Measurements from ENCODE around the gene ASGR2. TPM values are rescaled to one million over a fixed set of nuclear protein-coding genes. Genes with fewer than 3 reads are reported as not detected.
A peak's percentile ranks its signal among the peaks of the same experiment; 100 is the strongest.

Gene ASGR2
- total RNA-seq, 1 donor from 2014 or later = not detected

- DNase-seq (ENCODE audit: low read depth, low spot score) = no peak
These were observed 50.4 kb downstream of the ASGR2 start for GRCh38 chr17:7064261-7064660.

DNA sequence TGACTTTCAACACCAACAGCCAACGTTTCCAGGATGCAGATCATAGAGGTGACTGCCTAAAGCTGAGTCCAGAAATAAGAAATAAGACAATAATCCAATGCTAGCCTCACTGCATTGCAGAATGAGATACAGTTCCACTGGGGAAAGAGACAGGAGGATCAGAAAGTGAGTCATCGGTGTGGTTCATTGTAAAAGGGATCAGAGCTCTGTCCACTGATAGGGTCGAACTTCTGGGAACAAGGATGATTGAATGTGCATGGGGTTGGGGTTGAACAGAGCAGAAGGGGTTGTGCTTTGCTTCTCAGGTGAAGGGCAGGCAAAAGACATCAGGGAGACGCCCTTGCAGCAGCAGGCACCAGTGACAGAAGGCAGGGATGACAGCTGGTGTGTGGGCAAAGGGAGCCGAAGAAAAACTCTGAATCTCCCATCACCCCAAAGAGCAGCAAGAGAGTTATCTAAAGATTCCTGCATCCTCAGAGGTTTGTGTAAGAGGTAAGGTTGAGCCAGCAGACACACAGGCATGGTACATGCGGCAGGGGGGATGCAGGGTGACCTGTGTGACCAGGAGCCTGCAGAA is 51.0 kb downstream of the ASGR2 start:
- DNase-seq (ENCODE audit: low read depth, low spot score) = no peak

DNA sequence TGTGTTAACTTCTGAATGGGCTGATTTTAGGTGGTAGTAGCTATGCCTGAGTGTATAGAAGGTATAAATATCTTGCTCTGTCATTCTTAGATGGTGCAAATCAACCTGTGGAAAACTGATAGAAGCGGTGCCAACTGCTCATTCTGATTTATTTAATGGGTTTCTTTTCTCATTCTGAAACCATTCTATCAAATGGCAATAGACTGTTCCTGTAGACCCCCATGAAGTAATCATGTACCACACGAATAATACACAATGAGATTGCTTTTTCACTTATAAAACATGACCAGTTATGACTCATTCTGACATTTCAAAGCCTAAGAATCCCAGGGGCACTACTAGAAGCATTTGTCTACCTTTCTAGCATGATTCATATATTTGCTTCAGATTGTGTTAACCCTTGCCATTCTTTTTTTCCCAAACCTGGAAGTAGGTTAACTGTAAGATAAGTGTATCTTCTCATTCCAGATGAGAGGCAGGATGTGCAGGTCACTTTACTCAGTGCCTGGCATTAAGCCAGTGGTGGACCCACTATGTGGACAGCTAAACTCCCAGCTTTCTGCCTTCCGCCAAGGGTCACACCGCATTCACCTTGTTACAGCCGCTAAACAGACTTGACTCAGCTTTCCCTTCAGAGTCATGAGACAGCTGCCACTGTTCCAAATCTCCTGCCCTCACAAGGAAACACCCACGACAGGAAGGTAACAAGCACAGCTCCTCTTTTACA is 54.3 kb downstream of the ASGR2 start:
- DNase-seq (ENCODE audit: low read depth, low spot score) = peak; percentile 100

DNA sequence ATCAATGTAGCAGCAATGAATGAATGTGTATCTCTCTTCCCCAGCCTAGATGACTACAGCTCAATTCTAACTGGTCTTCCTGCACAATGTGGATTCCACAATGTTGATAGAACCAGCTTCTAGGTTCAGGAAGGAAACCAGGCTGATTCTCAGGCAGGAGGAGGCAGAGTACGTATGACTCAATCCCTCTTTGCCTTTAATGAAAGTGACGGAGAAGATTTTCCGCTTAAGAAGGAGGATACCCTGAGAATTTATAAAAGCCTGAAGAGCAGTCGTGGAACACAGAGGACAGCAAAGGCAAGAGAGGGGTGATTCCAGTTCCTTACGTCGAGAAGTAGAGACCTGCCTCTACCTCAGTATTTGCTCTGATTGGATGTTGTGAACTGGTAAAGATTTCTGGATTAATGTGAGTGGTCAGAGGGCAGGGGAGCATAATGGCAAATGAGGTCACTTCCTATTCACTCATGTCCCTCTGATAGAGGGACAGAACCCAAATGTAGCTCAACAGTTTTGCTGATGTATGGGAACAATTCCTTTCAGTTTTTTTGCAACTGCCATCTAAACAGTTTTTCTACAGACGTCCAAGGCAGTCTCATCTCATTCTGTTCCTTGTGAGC is 55.7 kb downstream of the ASGR2 start:
- DNase-seq (ENCODE audit: low read depth, low spot score) = peak; percentile 91

DNA sequence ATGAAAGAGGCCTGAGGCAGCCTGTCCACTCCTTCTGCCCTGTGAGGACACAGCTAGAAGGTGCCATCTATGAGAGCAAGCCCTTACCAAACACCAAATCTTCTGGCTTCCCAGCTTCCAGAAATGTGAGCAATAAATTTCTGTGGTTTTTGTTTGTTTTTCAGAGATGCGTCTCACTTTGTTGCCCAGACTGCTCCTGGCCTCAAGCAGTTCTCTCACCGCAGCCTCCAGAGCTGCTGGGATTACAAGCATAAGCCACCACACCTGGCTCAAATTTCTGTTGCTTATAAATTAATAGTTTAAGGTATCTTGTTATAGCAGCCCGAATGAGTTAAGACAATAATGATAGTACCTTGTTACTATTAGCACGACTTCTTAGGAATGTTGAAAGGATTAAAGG is 58.2 kb downstream of the ASGR2 start:
- DNase-seq (ENCODE audit: low read depth, low spot score) = no peak

Other genes starting within 250 kb of the ASGR2 start
- gene ALOX12, start 118.8 kb downstream of the ASGR2 start, total RNA-seq = not detected in 2 replicates
- 54.3 and 60.5 TPM in 2 replicates for gene RNASEK, start 102.2 kb downstream of the ASGR2 start, total RNA-seq
- 101 and 117 TPM in 2 replicates for gene BCL6B, start 91.8 kb downstream of the ASGR2 start, total RNA-seq
- gene SLC16A13, start 78.8 kb downstream of the ASGR2 start, total RNA-seq = 0.92 and 1.4 TPM in 2 replicates
- gene SLC16A11, start 70.7 kb downstream of the ASGR2 start, total RNA-seq = 0.26 and 0.78 TPM in 2 replicates
- gene CLEC10A, start 34.6 kb downstream of the ASGR2 start, total RNA-seq = 0.07 and 0.14 TPM in 2 replicates
- 10.6 and 16.4 TPM in 2 replicates for gene ASGR1, start 64.5 kb upstream of the ASGR2 start, total RNA-seq
- gene DLG4, start 105.0 kb upstream of the ASGR2 start, total RNA-seq = 11.3 and 12.5 TPM in 2 replicates
- gene ACADVL, start 105.1 kb upstream of the ASGR2 start, total RNA-seq = 184 and 219 TPM in 2 replicates
- 35.2 and 40.4 TPM in 2 replicates for gene DVL2, start 119.7 kb upstream of the ASGR2 start, total RNA-seq
- 47.1 and 49.1 TPM in 2 replicates for gene PHF23, start 124.6 kb upstream of the ASGR2 start, total RNA-seq
- 101 and 120 TPM in 2 replicates for gene GABARAP, start 127.6 kb upstream of the ASGR2 start, total RNA-seq
- 28.8 and 30.7 TPM in 2 replicates for gene CTDNEP1, start 136.9 kb upstream of the ASGR2 start, total RNA-seq
- 38.2 and 42.3 TPM in 2 replicates for gene ELP5, start 137.4 kb upstream of the ASGR2 start, total RNA-seq
- 20.7 and 26.8 TPM in 2 replicates for gene CLDN7, start 147.7 kb upstream of the ASGR2 start, total RNA-seq
- 0.07 and 0.11 TPM in 2 replicates for gene SLC2A4, start 166.9 kb upstream of the ASGR2 start, total RNA-seq
- gene YBX2, start 179.8 kb upstream of the ASGR2 start, total RNA-seq = 0.07 and 0.32 TPM in 2 replicates
- gene EIF5A, start 192.8 kb upstream of the ASGR2 start, total RNA-seq = 799 and 805 TPM in 2 replicates
- gene GPS2, start 200.5 kb upstream of the ASGR2 start, total RNA-seq = 24.8 and 41.6 TPM in 2 replicates
- gene NEURL4, start 214.5 kb upstream of the ASGR2 start, total RNA-seq = 14.4 and 28.3 TPM in 2 replicates
- 0.53 TPM in 1 of 2 replicates, not detected in the other for gene ACAP1, start 221.7 kb upstream of the ASGR2 start, total RNA-seq
- 2.5 and 4.0 TPM in 2 replicates for gene KCTD11, start 237.3 kb upstream of the ASGR2 start, total RNA-seq
- not detected in 2 replicates for gene TMEM95, start 240.3 kb upstream of the ASGR2 start, total RNA-seq